22Rv1 (cell line): Measurements from ENCODE around the gene MAN1C1.

ENCODE experiments used
- H3K27ac ChIP-seq: fragments of 450-650 bp; 2 replicates; pipeline ENCODE4 v1.5.1; 2017
- ZFX ChIP-seq: fragments of 450-650 bp; IDR thresholded peaks from 2 replicates; pipeline ENCODE4 v1.6.1; 2017; ENCODE audit warnings: antibody characterized with exemption, borderline replicate concordance
- TF ChIP-seq, protein P1 (sequence below): fragments of 450-650 bp; IDR thresholded peaks from 2 replicates; pipeline ENCODE4 v1.5.1; 2017; ENCODE audit warnings: mild to moderate bottlenecking

MAN1C1 gene

GRCh38 chr1:25619101-25619890 is 2.7 kb downstream of the MAN1C1 start:
- TF ChIP-seq ZFX = no peak
- TF ChIP-seq, protein P1, sequence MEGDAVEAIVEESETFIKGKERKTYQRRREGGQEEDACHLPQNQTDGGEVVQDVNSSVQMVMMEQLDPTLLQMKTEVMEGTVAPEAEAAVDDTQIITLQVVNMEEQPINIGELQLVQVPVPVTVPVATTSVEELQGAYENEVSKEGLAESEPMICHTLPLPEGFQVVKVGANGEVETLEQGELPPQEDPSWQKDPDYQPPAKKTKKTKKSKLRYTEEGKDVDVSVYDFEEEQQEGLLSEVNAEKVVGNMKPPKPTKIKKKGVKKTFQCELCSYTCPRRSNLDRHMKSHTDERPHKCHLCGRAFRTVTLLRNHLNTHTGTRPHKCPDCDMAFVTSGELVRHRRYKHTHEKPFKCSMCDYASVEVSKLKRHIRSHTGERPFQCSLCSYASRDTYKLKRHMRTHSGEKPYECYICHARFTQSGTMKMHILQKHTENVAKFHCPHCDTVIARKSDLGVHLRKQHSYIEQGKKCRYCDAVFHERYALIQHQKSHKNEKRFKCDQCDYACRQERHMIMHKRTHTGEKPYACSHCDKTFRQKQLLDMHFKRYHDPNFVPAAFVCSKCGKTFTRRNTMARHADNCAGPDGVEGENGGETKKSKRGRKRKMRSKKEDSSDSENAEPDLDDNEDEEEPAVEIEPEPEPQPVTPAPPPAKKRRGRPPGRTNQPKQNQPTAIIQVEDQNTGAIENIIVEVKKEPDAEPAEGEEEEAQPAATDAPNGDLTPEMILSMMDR = peak; percentile 77
- no peak overlapping the region for H3K27ac ChIP-seq

DNA sequence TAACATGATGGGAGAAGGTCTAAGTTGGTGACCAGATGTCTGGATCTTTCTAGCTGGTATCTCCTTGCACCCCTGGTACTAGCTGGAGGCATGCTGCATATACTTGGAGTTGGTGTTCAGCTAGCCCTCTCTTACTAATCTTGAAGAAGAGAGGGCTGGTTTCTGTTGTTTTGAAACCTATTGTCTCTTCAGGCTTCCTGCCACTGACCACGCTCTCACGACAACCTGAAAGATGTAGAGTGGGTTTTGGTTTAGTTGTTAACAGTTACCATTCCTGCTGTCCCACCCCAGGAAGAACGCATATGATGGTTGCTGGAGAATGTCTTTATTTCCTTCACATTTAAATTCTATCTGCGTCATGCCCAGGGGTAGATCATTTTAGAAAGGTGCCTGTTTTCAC is 3.6 kb downstream of the MAN1C1 start:
- no peak for TF ChIP-seq ZFX
- TF ChIP-seq, protein P1 = no peak
- H3K27ac ChIP-seq = no peak overlapping the region

DNA sequence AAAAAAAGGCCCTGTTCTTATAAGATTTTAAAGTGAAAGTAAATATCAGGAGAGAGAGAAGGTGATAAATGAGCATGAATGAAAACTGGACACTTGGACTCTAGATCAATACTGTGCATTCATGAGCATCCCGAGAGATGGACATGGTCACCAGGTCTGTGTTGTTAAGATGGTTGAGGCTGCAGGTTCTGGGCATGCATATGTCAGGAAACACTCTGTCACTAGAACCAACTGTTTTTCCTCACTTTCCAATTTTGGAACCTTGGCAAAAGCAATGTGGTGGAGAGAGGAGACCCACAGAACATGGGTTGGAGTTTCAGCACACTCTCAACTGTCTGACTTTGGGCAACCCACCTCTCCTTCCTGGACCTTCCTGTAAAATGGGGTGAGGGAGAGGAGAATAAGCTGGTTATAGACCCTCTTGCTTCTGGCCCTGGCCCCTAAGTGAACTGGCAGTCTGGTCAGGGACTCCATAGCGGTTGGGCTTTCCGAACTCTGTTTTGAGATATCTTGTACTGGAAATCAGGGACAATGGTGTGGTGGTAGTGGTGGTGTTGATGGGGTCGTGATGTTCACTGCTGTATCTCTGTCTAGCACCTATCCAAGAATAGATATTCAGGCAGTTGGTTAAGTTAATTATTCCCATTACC is 4.2 kb downstream of the MAN1C1 start:
- no peak overlapping the region for H3K27ac ChIP-seq

GRCh38 chr1:25621876-25622275 is 5.3 kb downstream of the MAN1C1 start:
- no peak for TF ChIP-seq ZFX
- TF ChIP-seq, protein P1 = no peak

More for the DNA sequence above, 4.2 kb downstream of the MAN1C1 start:
- TF ChIP-seq, protein P1 = no peak
- no peak for TF ChIP-seq ZFX

DNA sequence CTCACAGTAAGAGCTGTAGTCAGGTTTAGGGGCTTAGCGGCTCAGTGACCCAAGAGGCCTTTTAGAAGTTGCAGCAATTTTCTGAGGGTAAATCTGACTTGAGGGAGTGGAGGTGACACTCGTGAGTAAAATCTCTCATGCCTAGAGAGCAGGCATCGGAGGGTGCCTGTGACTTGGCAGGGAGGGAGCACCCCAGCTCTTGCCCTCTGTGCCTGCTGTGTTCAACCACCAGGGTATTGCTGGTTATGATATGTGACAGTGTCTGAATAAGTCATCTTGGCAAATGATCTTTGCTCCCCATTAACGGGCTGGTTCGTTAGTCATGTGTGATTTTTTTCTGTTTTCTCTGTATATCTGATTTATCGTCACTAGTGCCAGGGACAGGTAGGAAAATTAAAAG is 5.9 kb downstream of the MAN1C1 start:
- TF ChIP-seq, protein P1 = no peak
- TF ChIP-seq ZFX = no peak
- H3K27ac ChIP-seq = no peak overlapping the region

More at GRCh38 chr1:25621876-25622275, 5.3 kb downstream of the MAN1C1 start:
- no peak overlapping the region for H3K27ac ChIP-seq

- no peak for TF ChIP-seq ZFX
- TF ChIP-seq, protein P1 = no peak
- H3K27ac ChIP-seq = no peak overlapping the region
Measured at GRCh38 chr1:25623007-25623406, 6.4 kb downstream of the MAN1C1 start.

DNA sequence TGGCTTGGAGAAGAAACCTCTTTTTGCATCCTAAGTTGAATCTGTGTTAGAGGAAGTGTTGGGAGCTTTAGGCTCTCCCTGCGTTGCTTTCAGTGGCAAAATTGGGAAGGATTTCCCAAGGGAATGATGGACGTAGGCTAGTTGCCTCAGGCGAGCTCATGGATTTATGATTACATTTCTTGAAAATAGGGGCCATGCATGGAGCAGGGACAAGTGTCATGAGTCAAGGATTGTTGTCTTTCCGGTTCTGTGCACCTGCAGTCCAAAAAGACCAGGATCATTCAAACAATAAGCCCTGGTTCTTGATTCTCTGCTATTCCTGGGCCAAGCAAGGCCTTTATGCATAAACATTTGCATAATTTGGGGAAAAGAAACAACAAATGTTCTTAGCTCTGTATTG is 7.1 kb downstream of the MAN1C1 start:
- no peak for TF ChIP-seq ZFX
- TF ChIP-seq, protein P1 = no peak
- H3K27ac ChIP-seq = no peak overlapping the region
